GM18861 (cell line): Measurements from ENCODE around the gene NSG1.

ENCODE experiments used
- ATAC-seq: cut with Tn5 transposase; IDR thresholded peaks from one replicate; pipeline ENCODE4 v1.9.1; 2021; ENCODE audit not compliant: unreplicated experiment

Gene NSG1

DNA sequence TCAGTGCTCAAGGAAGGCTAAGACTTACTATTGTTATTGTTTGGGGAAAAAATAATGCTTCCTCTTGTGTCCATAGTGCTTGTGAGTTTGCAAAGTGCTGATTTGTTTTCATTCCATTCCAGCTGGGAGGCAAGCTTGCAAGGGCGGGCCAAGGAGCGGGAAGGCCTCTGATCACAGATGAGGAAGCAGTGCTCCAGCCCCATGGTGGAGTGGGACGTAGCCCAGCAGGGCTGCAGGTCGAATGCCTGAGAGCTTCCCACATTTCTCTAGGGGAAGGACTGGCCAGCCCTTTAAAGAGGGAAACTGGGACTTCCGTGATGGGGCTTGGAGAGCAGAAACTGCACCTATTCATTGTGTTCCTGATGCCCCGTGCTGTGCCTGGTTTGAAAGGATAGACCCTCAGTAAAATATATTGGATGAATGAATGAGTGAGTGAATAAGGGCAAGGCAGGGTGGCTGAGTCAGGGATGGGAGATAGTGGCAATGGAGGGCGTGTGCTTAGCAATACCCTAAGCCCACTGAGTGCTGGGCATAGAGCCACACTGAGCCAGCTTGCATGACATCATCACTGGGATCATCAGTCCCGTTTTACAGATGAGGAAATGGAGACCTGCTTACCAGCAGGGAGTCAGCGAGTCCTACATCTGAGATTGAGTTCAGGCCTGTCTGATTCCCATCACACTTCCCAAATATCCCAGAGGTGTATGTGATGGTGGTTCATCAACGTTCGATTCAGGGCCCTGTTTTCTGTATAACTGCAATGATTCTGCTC is 17.9 kb upstream of the NSG1 start:
- no peak for ATAC-seq

DNA sequence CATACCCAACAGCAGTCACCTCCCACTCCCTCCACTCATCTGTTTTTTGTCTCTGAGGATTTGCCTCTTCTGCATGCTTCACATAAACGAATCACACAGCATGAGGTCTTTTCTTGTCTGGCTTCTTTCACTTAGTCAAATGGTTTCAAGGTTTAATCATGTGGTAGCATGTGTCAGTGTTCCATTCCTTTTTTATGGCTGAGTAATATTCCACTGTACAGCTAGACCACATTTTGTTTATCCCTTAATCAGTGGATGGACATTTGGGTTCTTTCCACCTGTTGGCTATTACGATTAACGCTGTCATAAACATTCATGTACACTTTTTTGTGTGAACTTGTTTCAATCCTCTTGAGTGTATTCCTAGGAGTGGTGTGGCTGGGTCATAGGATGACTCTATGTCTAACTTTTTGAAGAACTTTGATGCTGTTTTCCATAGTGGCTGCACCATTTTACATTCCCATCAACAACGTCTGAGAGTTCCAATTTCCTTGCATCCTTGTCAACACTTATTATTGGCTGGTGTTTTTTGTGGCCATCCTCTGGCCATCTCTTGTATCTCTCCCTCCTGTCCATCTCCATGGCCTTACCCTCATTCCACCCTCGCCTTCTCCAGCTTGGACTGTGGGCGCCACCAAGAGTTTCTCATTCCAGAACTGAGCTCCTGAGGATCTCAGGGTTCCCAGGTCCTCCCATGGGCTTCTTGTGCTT is 12.4 kb upstream of the NSG1 start:
- no peak for ATAC-seq

DNA sequence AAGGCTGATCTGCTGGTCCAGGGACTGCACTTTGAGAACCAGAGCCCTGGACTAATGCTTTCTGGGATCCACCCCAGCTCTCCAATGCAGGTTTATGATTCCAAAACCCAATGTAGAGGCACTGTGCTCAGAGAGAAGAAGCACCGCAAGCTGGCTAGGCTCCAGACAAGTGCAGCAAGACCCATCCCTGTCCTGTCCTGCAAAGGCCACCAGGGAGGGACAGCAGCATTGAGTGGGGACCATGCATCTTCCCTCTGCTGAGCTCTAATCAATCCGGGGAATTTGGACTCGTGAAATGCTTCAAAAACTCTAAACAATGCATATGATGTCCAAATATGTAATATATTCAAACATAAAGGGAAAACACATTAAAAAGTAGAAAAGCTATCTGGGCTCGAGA is 10.8 kb upstream of the NSG1 start:
- no peak for ATAC-seq

DNA sequence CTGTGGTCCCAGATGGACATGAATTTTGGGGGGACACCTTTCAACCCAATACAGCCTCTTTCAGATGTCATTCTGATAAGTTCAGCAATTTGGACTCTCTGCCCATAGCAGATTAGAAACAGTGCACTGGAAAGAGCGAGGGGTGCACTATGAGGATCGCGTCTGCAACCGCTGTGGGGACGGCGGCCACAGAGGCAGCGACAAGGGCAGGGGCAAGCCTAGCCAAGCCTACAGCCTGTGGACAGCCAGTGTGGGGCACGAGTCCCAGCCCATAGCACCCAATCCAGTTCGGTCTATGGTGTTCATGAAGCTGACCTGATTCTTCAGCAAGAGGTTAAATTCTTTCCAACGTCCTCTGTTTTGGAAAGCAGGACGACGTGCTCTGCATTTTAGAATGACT is 9.7 kb upstream of the NSG1 start:
- no peak for ATAC-seq

DNA sequence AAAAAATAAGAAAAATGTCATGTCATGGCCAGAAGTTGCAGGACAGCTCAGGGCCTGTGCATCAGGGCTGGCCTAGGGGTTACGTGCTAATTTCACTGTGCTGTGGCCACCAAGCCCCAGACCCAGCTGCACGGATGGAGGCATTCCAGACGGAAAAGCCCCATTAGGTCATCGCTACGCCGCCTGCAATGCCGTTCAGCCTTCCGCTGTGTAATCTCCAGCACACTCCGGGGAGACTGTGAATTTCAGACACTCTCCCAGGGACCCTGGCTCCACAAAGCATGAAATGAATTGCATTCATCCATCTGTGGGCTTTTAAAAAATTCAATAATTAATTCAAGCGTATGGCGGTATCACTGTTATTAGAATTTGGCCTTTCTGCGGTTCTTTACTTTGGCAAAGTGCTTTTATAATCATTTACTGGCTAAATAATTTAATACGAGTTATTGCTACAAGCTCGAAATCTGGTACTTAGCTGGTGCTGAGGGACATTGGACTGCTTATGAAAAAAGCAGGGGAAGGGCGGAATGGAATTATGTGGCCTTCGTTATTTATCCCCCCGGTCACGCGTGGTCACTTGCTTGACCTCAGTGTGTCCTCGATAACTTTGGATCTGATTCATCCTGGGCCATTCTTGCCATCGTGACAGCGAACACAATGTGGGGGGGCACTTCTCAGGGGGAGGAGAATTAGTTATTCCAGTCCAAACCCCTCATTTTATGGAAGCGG is 9.0 kb upstream of the NSG1 start:
- no peak for ATAC-seq

DNA sequence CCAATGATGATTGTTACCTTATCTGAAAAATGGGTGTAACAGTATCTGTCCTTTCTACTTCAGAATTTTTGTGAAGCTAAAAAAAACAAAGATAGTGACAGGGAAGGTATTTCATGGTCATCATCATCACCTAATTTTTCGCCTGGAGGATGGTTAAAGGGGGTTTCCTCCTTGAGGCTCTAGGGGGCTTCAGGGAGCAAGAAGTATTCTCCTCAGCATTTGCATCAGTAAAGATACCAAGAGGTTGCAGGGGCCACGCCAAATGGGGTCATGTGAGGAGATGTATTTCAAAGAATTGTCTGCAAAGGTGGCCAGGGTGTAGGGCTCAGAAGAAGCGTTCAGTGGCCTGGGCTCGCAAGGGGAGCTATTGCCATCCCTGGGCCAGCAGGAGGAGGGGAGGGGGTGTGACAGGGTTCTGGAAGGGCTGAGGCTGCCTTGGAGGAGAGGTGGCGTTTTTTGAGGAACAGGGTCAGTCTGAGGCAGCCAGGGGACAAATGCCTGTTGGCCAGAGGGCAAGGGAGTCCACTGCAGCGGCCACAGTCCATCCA is 7.3 kb upstream of the NSG1 start:
- ATAC-seq = no peak

DNA sequence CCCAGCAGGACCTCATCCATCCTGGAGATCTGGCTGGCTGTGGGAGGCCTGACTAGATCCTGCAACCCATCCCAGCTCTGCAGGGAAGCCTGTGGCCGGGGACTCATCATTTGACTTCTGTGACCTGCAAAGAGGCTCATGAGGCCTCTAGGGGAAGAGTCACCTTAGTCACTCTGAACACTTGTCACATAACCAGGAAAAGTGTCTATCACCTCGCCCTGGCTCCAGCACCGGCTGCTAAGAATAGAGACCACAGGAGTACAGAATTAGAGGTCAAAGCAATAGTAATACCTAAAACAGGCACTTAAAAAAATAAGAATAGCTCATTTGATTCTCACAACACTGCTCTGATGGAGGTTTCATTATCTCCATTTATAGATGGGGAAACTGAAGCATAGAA is 3.8 kb upstream of the NSG1 start:
- ATAC-seq = no peak

DNA sequence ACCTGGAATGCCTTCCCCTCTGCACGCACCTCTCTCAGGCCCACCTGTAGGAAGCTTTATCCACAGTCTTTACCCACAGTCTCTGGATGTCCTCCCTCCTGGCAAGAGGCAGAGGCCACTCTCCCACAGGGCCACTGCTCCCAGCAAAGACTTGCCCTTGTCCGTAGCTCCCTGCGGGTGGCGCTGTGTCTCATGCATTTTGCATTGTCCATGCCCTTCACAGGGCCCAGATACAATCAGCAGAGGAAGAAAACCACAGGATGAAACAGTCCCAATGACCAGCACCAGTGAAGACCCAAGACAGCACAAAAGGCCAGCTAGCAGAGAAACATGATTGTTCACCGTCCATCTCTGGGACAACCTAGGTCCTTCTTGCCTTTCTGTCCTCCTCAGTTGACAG is 2.1 kb upstream of the NSG1 start:
- ATAC-seq = no peak

DNA sequence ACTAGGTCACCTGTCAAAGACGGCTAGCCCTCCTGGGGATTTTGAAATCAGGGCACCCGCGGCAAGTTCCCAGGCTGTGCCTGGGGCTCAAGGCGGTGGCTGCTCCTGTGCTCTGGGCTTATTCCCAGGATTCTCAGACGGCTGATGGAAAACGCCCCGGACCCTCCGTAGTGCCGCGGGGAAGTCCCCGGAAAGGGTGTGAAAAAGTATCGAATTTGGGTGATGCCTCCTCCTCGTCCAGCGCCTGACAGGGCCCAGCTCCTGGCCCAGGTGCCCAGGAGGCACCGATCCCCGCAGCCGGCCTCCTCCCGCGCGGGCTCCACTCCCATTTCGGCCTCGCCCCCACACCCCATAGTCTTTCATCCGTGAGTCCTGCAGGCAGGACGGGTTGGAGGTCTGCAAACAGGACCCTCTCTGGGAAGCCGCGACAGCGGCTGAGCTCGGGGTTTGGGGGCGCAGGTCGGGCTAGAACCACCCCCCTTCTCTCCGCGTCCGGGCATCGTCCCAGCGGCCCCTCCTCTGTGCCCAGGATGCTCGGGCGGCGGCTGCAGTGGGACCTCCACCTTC is 1.1 kb upstream of the NSG1 start:
- no peak for ATAC-seq

DNA sequence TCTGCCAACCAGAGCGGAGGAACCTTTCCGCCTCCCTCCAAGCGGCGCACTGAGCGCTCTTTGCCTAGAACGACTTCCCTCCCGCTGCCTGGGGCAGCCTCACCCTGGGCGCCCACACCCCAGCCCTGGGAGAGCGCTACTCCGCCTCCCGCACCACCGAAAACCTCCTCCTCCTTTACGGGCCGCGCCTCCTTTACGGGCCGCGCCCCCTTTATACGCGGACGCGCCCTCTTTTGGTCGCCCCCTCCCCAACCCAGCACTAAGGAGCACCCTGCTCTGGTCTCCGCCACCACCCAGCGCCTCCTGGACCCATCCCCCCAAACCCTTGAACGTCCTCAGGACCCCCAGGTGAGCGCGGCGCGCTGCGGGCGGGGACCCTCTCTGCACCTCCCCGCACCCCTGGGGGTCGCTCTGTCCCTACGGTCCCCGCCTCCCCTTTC is 586 bp upstream of the NSG1 start:
- ATAC-seq = no peak

DNA sequence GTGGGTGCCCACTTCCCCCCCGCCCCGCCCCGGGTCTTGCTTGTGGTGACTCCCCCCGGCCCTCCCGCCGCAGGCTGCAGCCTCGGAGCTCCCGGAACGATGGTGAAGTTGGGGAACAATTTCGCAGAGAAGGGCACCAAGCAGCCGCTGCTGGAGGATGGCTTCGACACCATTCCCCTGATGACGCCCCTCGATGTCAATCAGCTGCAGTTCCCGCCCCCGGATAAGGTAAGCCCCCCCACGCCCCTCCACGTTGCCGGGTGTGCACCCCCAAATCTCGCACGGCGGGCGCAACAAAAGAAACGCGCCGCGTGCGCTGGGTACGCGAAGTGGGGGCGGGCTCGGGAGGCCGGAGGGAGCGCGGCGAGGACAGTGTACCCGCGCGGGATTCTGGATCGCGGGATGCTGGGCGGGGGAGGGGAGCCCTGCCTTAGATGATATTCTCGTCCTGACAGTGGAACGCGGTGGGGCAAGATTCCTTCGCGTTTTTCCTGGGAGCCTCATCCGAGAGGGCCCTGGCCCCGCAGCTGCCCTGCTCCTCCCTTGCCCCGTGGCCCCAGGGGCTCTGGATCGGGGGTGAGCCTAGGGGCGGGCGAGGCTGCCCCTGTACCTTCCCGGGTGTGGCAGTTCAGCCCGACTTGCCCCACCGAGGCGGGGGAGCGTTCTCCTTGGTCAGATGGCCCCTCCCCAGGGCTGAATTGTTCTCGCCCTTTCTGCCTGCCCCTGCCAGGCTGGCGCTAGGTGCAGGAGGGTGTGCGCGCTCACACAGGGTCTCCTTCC is 819 bp downstream of the NSG1 start:
- ATAC-seq = no peak

DNA sequence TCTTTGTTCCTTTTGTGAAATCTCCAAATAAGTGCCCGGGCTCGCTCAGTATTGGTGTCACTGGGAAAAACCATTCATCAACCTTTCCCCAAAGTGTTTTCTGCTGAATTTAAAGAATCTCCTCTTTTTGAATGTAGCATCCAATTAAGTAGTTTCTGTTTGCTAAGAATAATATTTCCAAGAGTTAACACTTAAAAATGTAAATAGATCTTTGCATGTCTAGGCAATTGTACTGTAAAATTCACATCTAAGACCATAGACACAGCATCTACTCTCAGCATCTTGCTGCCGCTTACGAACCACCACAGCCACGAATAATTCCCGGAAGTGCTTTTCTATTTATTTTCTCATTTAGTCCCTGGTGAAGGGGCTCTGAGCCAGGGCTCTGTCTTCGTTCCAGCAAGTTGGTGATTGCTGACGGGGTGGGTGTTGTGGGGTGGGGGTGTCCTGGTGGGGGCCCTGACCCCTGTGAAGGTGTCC is 1.4 kb downstream of the NSG1 start:
- no peak for ATAC-seq

DNA sequence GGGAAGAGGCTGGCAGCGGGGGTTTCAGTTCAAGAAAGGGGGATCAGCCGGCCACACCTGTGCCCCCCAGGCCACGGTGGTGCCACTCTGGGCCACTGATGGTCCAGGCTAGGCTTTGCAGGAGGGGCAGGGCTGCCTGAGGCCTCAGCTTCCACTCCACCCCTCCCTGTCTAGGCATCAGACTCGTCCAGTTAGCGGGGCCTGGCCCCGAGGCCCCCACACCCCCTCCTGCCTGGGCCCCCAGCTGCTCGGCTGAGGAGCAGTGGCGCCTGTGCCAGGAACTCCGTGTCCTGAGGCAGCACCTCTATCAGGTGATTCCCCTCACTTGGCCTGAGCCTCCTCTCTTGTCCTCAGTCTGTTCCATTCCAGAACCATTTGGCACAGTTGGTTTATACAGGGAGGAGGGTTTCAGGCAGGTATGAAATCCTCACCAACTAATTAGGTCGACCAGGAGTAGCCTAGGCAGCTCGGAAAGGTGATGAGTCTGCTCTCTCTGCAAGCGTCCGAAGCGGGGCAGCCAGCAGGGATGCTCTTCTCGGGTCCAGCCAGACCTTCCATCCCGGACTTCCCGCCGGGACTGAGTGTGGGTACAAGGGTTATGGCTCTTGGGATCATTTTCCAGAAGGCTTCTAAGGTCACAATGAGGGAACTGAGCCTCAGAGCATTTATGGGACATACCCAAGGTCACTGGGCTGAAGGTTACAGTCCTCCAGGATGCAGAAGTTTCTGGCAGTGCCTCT is 2.1 kb downstream of the NSG1 start:
- no peak for ATAC-seq

DNA sequence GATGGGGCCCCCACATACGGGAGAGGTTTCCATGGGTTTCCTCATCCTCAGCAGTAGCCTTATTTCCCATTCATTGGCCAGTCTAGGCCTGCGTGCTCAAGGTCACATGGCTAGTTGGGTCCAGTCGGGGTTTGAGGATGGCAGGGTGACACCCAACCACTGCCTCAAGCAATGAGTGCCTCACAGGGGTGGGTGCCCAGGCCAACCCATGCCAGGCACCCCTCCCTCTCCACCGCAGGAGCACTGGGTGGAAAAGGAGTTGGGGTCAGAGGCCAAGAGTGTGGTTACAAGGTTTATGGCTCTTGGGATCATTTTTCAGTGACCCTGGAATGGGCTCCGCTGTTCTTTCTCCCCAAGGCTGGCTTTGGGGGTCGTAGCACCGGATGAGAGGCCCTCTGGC is 3.1 kb downstream of the NSG1 start:
- no peak for ATAC-seq

DNA sequence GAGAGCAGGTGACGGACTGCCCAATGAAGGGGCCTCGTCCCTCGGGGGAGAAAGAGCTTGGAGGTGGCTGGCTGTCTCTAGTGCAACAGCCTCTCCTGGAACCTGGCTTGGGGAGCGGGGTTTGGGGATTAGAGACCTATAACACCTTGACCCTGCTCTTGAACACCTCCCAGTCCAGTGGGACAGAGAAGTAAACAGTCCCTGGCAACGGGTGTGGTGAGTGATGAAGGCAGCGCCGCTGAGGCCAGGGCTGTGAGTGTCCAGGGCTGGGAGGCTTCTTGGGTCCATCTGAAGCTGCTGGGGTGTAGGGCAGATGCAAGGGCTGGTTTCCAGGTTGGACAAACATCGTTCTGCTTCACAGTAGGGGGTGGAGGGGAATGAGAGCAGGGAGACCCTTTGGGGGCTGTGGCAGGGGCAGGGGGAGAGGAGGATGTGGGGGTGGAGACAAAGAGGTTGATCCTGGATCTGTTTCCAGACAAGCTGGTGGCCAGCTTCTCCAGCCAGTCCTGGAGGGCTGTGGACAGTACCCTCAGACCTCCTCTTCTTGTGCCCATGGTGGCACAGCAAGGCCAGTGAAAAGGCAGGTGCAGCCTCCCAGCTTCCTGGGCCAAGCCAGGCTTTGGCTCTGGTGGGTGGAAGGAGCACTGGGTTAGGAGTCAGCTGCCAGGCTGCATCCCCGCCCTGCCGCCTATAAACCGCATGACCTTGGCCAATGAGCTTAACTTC is 3.8 kb downstream of the NSG1 start:
- ATAC-seq = no peak

DNA sequence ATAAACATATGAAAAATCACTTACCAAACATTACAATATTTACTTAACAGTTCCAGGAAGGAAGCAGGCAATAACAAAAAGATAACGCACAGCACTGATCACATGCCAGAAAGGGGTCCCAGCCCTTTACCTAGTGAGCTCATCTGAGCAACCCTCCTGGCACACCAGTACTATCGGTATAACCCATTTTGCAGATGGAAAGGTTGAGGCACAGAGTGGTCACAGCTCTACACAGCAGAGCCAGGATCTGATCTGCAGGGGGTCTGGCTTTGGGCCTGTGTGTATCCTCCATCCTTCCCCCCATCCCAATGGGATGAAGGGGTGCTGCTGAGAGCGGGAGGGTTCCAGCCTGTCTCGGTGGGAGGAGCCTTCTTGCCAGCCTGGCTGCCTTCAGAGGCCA is 5.0 kb downstream of the NSG1 start:
- no peak for ATAC-seq

DNA sequence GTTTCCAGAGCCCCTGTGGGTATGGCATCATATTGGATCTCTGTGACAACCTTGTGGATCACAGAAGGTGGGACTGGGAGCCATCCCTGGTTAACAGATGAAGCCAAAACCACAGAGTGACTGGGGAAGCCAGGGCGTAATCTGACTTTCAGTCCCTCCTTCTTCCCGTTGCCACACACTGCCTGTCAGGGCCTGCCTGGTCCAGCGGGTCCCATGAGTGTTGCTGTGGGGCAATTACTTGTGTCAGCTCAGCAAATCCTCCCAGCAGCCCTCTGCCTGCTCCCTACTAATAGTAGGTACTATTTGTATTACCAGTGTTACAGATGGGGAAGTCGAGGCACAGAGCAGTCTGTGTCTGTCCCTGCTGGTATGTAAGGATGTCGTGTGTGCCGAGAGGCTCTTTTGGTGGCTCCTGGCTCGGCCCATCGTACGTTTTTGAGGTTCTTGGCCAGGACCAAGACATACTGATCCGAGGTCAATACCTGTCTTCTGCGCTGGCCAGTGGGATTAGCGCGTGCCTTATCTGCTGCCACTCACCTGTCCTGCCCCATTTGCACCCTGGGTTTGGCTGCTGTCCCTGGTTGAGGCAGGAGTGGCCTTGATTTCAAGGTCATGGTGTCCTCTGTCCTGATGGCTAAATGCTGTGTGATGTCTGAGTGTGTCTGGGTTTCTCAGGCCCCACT is 5.7 kb downstream of the NSG1 start:
- ATAC-seq = no peak

DNA sequence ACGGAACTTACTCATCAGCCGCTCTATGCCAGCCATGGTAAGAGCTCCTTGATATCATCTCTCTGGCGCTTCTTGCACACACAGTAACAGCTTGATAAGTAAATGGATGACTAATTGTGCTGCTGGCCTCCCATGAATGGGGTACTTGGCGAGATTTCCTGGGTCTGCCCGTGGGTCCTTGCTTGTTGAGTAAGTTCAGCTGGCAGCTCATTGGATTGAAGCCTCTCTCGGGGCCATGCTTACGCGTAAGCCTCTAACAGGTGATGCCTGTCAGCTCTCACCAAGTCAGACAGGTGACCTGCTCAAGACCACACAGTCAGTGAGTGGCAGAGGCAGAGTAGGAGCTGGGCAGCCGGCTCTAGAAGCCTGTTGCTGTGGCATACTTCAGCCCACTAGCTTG is 7.7 kb downstream of the NSG1 start:
- no peak for ATAC-seq

DNA sequence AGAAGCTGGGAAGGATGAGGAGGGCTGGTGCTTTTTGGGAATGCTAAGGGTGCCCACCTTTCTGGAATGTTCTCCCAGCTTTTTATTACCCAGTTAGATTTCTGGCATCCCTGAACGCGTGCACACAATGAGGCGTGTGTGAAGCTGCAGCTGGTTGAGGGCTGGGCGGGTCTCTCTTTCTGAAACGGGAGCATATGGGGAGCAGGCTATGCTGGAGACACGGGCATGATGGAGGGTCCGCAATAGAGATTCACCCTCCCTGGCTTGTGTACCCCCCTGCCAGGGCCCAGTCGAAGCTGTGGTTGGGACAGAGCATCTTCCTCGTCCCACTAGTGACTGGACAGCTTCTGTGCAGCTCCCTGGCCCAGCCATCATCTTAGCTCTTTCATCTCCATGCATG is 8.5 kb downstream of the NSG1 start:
- no peak for ATAC-seq
